Islet of Langerhans (tissue), 1 donor: Measurements from ENCODE around the gene ITM2C.

ENCODE experiments used
- FAIRE-seq: peaks from one replicate; lab custom pipeline; 2011; peaks lifted over from hg19 to GRCh38; lab: Jason Lieb, UNC

Gene ITM2C

GRCh38 chr2:230893841-230894781 is 29.4 kb downstream of the ITM2C start:
- FAIRE-seq: no peak

- FAIRE-seq: no peak
These were observed 31.0 kb downstream of the ITM2C start for GRCh38 chr2:230895536-230896345.

GRCh38 chr2:230896346-230897115 is 31.8 kb downstream of the ITM2C start:
- FAIRE-seq: no peak

GRCh38 chr2:230898016-230898712 is 33.4 kb downstream of the ITM2C start:
- FAIRE-seq: no peak

- no peak for FAIRE-seq
These were observed 34.0 kb downstream of the ITM2C start for GRCh38 chr2:230898713-230899091.

GRCh38 chr2:230899287-230899686 is 34.5 kb downstream of the ITM2C start:
- FAIRE-seq: no peak

GRCh38 chr2:230899786-230900185 is 35.0 kb downstream of the ITM2C start:
- no peak for FAIRE-seq

- FAIRE-seq: no peak
These were observed 35.7 kb downstream of the ITM2C start for GRCh38 chr2:230900336-230900995.

GRCh38 chr2:230901006-230901405 is 36.3 kb downstream of the ITM2C start:
- FAIRE-seq: no peak

- no peak for FAIRE-seq
These were observed 37.6 kb downstream of the ITM2C start for GRCh38 chr2:230902180-230902899.

- no peak for FAIRE-seq
These were observed 38.7 kb downstream of the ITM2C start for GRCh38 chr2:230903231-230904150.

GRCh38 chr2:230904856-230905447 is 40.2 kb downstream of the ITM2C start:
- no peak for FAIRE-seq

- FAIRE-seq: no peak
These were observed 41.0 kb downstream of the ITM2C start for GRCh38 chr2:230905448-230906421.

GRCh38 chr2:230906471-230907230 is 41.9 kb downstream of the ITM2C start:
- FAIRE-seq: no peak

- FAIRE-seq: no peak
These were observed 42.8 kb downstream of the ITM2C start for GRCh38 chr2:230907361-230908091.

GRCh38 chr2:230908092-230908594 is 43.4 kb downstream of the ITM2C start:
- no peak for FAIRE-seq
